Urinary bladder (tissue), 4 donors: ENCODE data around the gene FNDC3B. TPM values are rescaled to one million over a fixed set of nuclear protein-coding genes. Genes with fewer than 3 reads are reported as not detected.

Experiments used
- DNase-seq: peaks from one replicate; pipeline ENCODE4 v3.0.0-alpha.2; 2015; ENCODE audit errors: extremely low spot score
- H3K27ac ChIP-seq: one replicate; pipeline ENCODE4 v1.5.1; 2013; ENCODE audit warnings: low read depth, mild to moderate bottlenecking, moderate library complexity
- H3K36me3 ChIP-seq: one replicate; pipeline ENCODE4 v1.6.1; 2013; ENCODE audit warnings: mild to moderate bottlenecking, moderate library complexity; ENCODE audit not compliant: insufficient read depth
- H3K4me1 ChIP-seq: one replicate; pipeline ENCODE4 v1.6.1; 2013; ENCODE audit warnings: mild to moderate bottlenecking, moderate library complexity; ENCODE audit not compliant: insufficient read depth
- H3K4me3 ChIP-seq: one replicate; pipeline ENCODE4 v1.5.1; 2013; ENCODE audit warnings: low read depth, low read length
- WGBS: extraction: QIAGEN DNeasy Blood & Tissue Kit; methylation state at CpG from one replicate; pipeline ENCODE4 v1.1.7; 2013; 5-methylcytosine and 5-hydroxymethylcytosine counted together
- polyA plus RNA-seq: library from polyadenylated mRNA; stranded (reverse); fragments of 200-250 nt; gene quantifications from one replicate; pipeline ENCODE4 v1.2.3, GENCODE V29; 2013
- total RNA-seq: library from RNA; depleted of rRNA; stranded (reverse); fragments of >200 nt; gene quantifications from one replicate; pipeline ENCODE4 v1.2.3, GENCODE V29; 2014
- donor health status: healthy with polysubstance abuse.
- donor health status: healthy.

The FNDC3B gene
- total and polyA plus RNA-seq, 2 donors = 22.0 to 228 TPM

DNA sequence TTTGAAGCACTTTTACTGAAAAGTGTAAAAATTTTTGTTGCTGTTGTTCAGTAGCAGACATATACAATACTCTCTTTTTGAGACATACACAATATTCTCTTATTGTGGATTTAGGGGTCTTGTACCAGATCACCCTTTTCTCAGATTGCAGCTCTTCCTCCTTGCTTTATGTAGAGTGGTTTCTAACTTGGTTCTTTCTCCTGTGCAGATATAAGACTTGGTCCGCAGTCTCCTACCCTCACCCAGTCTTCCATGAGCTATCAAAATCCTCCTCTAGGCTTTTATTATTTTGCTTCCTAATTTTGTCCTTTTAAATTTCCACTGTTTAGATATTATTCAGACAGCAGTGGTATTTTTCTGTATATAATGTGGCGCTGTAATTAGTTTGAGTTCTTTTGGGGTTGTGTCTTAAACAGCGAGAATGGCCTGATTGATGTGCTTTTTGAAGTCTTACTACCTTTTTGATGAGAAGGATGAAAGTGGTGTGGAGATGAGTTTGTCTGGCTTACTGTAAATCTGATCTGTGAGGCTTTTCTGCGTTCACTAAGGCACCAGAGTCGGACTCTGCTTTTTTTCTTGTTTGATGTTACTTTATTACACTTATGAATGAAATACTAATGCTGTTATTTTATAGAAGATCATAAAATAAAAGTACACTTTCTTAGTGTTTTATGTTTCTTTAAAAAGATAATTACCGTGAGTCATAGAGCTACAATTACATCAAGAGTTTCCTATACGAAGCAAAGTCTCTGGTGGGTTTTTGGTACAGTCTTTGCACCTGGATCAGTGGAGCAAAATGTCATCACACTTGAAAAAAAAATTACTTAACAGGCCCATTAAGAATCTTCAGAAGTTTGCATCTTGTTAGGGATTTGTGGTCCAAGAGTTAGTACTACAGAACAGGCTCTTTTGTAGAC lies 27.8 kb downstream of the FNDC3B start:
- Histone ChIP-seq H3K4me1 (peaks cover 8% of the 10 kb centered on the region), H3K36me3 (no peaks in the 10 kb centered on the region), H3K4me3 (no peak overlapping the region), H3K27ac (no peak overlapping the region)
- 73% methylated on average over 7 of the region's 7 CpGs for WGBS
- no peak for DNase-seq

DNA sequence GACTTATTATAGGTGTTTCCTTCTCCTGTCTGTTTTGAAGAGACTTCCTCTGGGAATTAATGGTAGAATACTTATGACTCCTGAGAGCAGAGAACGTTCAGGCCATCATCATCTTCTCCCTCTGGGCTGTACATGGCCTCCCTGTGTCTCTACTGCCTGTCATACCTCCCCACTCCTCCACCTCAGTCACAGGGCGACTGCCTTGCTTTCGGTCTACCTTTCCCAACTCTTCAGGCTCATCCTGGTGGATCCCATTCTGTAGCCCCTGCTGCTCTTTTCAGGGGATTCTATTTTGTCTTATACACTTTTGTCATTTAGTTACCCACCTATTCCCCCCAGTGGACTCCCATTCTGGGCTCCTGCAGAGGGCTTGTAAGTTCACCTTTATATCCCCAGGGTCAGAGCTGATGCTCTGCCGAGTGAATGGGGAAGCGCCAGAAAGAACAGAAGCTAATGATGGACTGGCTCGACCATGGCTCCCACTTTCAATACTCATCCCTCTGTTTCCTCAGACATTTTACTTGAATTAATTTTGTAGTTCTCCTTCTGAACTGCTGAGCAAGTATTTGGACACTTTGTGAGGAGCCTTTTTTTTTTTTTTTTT lies 28.6 kb downstream of the FNDC3B start:
- no peak overlapping the region for H3K4me3 ChIP-seq

DNA sequence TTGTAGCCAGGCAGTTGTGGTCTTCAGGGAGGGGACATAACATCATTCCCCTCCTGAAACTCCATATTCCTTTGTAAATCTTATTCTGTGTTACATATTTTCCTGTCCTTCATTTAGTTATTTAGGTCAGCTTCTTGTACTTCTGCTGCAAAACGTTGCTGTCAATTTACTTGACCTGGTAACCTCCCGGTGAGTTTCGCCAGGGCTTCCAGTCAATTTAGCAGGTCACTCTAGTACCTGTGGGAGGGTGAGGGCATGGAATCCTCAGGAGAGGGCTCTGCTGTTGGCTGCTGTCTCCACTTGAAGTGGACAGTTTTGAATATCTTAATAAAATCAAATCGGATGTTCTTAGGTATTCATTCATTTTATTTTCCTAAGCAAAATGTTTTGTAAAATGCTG lies 29.6 kb downstream of the FNDC3B start:
- H3K27ac ChIP-seq = no peak overlapping the region

More for the DNA sequence above, 28.6 kb downstream of the FNDC3B start:
- Histone ChIP-seq H3K27ac (no peak overlapping the region), H3K4me1 (peaks cover 8% of the 10 kb centered on the region), H3K36me3 (no peaks in the 10 kb centered on the region)
- no peak for DNase-seq
- 75% methylated on average over 6 of the region's 6 CpGs for WGBS

DNA sequence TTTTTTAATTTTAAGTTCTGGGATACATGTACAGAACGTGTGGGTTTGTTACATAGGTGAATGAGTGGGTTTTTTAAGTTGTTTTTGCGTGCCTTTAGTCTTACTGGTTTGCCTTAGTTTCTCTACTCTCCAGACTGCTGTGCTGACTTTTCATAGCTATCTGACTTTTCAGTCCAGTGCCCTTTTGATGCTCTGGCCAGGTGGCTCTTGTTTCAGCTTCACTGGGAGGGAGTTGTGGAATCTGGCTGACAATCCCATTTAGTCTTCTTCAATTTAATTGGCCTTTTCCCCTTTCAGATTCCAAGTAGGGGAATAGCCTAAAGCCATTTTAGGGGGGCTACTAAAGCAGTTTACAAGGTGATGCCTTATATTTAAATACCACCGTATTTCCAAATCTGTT lies 30.1 kb downstream of the FNDC3B start:
- no peak overlapping the region for H3K4me3 ChIP-seq
- DNase-seq = no peak
- peaks cover 8% of the 10 kb centered on the region for H3K4me1 ChIP-seq
- H3K36me3 ChIP-seq = no peaks in the 10 kb centered on the region
- 76% methylated on average over 3 of the region's 3 CpGs for WGBS
- no peak overlapping the region for H3K27ac ChIP-seq

More for the DNA sequence above, 29.6 kb downstream of the FNDC3B start:
- peaks cover 8% of the 10 kb centered on the region for H3K4me1 ChIP-seq
- no peak overlapping the region for H3K4me3 ChIP-seq
- DNase-seq = no peak
- H3K36me3 ChIP-seq = no peaks in the 10 kb centered on the region
- WGBS = 69% methylated on average over 4 of the region's 4 CpGs

DNA sequence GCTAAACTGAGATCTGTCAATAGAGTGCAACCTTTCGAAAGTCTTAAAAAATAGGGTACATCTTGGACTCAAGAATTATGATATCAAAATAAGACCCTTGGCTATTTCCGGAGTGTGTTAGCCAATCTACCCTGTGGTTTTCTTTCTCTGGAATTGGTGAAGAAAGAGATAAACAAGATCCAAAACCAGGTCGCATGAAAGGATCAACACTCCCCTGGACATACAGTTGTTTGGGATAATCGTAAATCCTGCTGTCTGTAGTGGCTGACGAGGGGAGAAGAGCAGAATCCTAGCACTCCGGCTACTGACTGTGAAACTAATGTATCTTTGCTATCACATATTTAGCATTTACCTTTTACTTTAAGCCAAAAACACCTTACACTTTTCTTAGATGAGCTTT lies 30.9 kb downstream of the FNDC3B start:
- peaks cover 8% of the 10 kb centered on the region for H3K4me1 ChIP-seq
- H3K27ac ChIP-seq = no peak overlapping the region
- WGBS = 61% methylated on average over 6 of the region's 6 CpGs
- no peaks in the 10 kb centered on the region for H3K36me3 ChIP-seq
- no peak overlapping the region for H3K4me3 ChIP-seq
- no peak for DNase-seq

DNA sequence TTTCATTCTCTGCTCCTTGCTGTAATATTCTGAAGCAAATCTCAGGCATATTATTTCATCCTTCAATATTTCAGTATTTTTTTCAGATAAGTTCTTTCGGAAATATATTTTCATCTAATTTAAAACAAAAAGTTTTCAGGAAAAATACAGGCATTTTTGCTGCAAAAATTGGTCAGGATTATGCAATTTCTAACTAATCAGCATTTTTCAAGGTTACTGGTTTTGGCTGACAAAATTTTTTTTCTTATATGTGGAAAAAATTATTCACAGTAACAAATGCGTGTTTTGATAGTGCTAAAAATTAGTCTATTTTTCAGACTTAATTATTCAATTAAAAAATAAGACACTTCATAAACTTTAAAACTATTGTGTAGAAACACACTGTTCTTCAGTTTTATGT lies 31.4 kb downstream of the FNDC3B start:
- Histone ChIP-seq H3K36me3 (no peaks in the 10 kb centered on the region), H3K4me1 (peaks cover 8% of the 10 kb centered on the region), H3K27ac (no peak overlapping the region), H3K4me3 (no peak overlapping the region)
- no peak for DNase-seq
- 86% methylated on average over 2 of the region's 2 CpGs for WGBS

DNA sequence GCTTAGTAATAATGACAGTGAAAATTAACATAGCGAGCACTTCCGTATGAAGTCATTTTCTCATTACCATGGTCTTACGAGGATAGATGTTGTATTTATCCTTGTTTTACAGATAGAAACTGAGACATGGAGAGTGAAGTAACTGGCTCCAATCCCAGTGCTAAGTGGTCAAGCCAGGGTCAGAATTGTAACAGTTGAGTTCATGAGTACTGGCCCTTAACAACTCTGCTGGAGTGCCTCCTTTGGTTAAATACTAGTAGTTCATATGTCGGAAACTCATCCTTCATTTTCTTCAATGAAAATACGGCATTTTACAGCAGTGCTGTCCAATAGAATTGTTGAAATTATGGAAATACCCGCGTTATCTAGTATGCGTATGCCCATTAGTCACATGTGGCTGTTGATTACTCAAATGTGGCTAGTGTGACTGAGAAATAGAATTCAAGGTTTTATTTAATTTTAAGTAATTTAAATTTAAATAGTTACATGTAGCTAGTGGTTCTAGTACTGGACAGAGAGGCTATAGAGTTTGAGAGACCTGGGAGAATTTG lies 32.5 kb downstream of the FNDC3B start:
- Histone ChIP-seq H3K4me1 (peaks cover 2% of the 10 kb centered on the region), H3K36me3 (no peaks in the 10 kb centered on the region), H3K27ac (no peak overlapping the region), H3K4me3 (no peak overlapping the region)
- DNase-seq = no peak
- 95% methylated on average over 8 of the region's 8 CpGs for WGBS

DNA sequence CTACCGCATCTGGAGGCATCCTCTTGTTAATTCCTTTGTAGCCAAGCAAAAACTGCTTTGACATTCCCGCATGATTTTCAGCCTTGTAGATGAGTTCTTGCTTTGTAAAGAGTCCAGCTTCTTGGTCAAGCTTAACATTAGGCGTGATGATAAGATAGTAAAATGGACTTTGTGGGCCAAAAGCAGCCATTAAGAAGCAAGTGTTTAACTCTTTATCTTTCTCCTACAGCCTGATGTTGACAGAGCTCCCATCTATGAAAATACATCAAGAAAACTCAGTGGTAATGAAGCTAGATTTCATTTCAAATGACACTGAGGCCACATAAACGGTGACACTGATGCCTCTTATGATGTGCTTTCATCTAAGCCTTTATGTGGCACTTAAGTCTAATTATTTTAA lies 33.2 kb downstream of the FNDC3B start:
- DNase-seq = no peak
- Histone ChIP-seq H3K4me1 (peaks cover 2% of the 10 kb centered on the region), H3K4me3 (no peak overlapping the region), H3K27ac (no peak overlapping the region), H3K36me3 (no peaks in the 10 kb centered on the region)
- WGBS = 70% methylated on average over 4 of the region's 4 CpGs

DNA sequence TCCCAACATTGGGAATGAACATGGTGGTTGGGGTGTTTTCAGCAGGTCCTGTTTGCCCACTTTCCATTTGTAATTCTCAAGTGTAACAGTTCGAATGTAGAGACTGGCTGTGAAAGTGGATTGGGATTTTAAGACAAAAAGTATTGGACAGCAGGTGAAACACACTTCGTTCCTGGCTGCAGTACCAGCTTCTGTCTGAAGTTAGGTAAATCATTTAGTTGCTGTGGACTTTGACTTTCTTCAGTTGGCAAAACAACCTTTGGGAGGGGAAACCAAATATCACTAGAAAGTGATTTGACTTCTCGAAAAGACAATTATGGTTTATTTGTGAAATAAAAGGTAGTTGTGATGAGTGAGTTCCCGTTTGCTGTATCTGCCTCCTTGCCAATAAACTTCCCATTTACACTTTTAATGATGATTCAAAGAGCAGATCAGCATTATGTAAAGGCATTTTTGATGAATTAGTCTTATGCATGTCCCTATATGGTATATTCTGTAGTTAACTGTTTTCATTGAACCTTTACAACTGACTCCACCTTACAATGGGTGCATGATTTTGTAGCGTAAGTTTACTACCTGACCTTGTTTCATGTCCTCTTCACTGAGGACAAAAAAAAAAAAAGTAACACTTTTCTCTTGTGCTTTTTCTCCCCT lies 34.0 kb downstream of the FNDC3B start:
- DNase-seq = no peak
- 94% methylated on average over 5 of the region's 5 CpGs for WGBS
- no peaks in the 10 kb centered on the region for H3K36me3 ChIP-seq
- H3K4me1 ChIP-seq = no peaks in the 10 kb centered on the region
- no peak overlapping the region for H3K4me3 ChIP-seq
- H3K27ac ChIP-seq = no peak overlapping the region

DNA sequence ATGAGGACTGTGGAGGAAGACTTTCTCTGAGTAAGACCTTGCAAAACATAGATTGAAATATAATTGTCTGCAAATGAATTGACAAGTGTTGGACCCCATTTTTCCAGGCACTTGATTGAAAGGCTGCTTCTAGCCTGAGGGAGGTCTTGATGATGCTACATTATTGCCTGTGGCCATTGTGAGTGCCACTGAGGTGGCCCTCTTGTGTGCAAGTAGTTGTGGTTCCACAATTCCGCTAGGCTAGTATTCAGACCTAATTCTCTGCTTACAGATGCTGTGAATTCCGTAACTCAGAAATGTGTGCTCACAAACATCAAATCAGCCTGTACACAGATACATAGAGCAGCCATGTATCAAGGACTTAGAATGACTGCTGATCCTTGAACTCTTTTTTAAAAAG lies 34.7 kb downstream of the FNDC3B start:
- Histone ChIP-seq H3K4me3 (no peak overlapping the region), H3K27ac (no peak overlapping the region), H3K4me1 (no peaks in the 10 kb centered on the region), H3K36me3 (no peaks in the 10 kb centered on the region)
- no peak for DNase-seq
- 93% methylated on average over 2 of the region's 2 CpGs for WGBS

DNA sequence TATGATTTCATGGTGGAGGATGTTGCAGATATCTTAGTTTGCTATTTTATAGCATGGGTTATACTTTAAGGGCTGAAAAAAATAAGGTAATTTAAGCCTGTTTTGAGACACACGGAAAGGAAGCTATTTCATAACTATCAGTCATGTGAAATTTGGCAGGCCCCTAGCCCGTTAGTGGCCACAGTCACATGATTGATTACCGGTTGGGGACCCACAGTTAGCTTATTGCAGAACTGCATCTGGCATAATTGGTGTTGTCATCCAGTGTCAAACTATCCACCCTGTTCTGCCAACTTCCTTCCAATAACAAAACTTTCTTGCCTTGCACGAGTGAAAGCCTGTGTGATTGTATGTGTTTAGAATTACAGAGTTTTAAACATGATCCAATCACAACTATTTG lies 35.2 kb downstream of the FNDC3B start:
- Histone ChIP-seq H3K36me3 (no peaks in the 10 kb centered on the region), H3K27ac (no peak overlapping the region), H3K4me1 (no peaks in the 10 kb centered on the region), H3K4me3 (no peak overlapping the region)
- 39% methylated on average over 4 of the region's 4 CpGs for WGBS
- DNase-seq = no peak

DNA sequence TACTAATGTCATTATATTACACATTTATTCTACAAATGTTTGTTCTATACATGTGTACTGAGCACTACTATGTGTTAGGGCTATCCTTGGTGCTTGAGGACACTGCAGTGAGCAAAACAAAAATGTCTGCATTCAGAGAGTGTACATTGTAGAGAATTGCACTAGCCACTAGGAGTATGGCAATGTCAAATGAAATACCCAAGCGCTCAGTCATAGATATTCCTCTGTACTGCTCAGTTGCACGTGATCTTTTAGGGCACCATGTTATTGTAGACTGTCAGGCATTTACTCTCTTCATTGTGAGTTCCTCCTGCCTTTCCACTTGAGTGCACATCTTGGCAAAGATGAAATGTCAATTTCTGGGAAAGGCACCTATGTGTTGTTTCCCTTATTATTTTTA lies 36.8 kb downstream of the FNDC3B start:
- H3K4me3 ChIP-seq = no peak overlapping the region
- no peak overlapping the region for H3K27ac ChIP-seq
- no peaks in the 10 kb centered on the region for H3K36me3 ChIP-seq
- 95% methylated on average over 2 of the region's 2 CpGs for WGBS
- DNase-seq = no peak
- no peaks in the 10 kb centered on the region for H3K4me1 ChIP-seq

DNA sequence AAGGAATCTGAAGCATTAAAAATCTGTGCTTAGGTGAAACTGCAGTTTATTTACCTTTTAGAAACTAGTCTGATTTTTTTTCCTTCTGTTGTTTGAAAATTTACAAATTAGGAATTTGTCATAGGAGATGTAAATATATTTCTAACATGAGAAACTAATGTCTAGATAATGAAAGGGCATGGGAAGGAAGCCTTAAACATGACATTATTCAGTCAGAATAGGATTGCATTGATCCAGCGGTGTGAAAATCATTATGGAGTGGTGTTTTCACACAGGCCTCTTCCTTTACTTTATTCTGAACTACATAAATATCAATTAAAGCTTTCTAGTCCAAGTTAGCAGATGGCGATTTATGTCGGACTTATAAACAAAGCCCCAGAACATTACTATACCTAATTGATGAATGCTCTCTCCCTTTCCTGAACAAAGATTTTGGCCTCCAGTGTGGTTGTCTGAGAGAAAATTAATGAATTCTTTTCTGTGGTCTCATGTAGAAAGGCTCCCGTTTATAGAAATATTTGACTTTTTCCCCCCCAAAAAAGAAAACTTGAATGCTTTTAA lies 37.9 kb downstream of the FNDC3B start:
- Histone ChIP-seq H3K36me3 (no peaks in the 10 kb centered on the region), H3K27ac (no peak overlapping the region), H3K4me1 (no peaks in the 10 kb centered on the region), H3K4me3 (no peak overlapping the region)
- 87% methylated on average over 4 of the region's 4 CpGs for WGBS
- no peak for DNase-seq
